ENCODE results near the gene ESYT3. TPM values are rescaled to one million over a fixed set of nuclear protein-coding genes. Genes with fewer than 3 reads are reported as not detected.

The ESYT3 gene
- polyA plus RNA-seq, 3 donors = not detected

- no peak overlapping the region for H3K4me3 Mint-ChIP-seq
- Histone ChIP-seq H3K9ac (ENCODE audit: insufficient read depth, low read length, poor library complexity, severe bottlenecking) (no peak overlapping the region), H3K9me3 (replicated peaks in 1 of 2; ENCODE audit: control insufficient read depth in 1 of 2, insufficient read depth in 1 of 2, low read length in 2 of 2) (no peaks in the 10 kb centered on the region), H3K4me1 (ENCODE audit: control insufficient read depth in 1 of 2, insufficient read depth in 2 of 2, low read length in 2 of 2) (no peaks in the 10 kb centered on the region), H4K20me1 (ENCODE audit: insufficient read depth, low read length) (no peaks in the 10 kb centered on the region), H3K4me2 (replicated peaks; ENCODE audit: extremely low read depth, low read length, poor library complexity, severe bottlenecking) (no peak overlapping the region), H3K4me3 (replicated peaks in 1 of 3; ENCODE audit: low read depth in 2 of 3, low read length in 3 of 3) (no peak overlapping the region), H3K27me3 (ENCODE audit: control insufficient read depth in 2 of 2, insufficient read depth in 2 of 2, low read length in 2 of 2) (no peaks in the 10 kb centered on the region), H2AFZ (ENCODE audit: insufficient read depth, low read depth, low read length, poor library complexity, severe bottlenecking) (no peak overlapping the region), H3K36me3 (replicated peaks in 1 of 2; ENCODE audit: control insufficient read depth in 1 of 2, insufficient read depth in 2 of 2, low read length in 2 of 2) (no peaks in the 10 kb centered on the region), H3K79me2 (ENCODE audit: insufficient read depth, low read length) (no peaks in the 10 kb centered on the region), H3K27ac (ENCODE audit: low read depth in 1 of 2, low read length in 2 of 2) (no peak overlapping the region)
- H3K27me3 Mint-ChIP-seq (ENCODE audit: low read depth in 3 of 3) = peaks cover 1 to 11% (median 4%) of the 10 kb centered on the region in 3 donors
- TF ChIP-seq, protein P1, sequence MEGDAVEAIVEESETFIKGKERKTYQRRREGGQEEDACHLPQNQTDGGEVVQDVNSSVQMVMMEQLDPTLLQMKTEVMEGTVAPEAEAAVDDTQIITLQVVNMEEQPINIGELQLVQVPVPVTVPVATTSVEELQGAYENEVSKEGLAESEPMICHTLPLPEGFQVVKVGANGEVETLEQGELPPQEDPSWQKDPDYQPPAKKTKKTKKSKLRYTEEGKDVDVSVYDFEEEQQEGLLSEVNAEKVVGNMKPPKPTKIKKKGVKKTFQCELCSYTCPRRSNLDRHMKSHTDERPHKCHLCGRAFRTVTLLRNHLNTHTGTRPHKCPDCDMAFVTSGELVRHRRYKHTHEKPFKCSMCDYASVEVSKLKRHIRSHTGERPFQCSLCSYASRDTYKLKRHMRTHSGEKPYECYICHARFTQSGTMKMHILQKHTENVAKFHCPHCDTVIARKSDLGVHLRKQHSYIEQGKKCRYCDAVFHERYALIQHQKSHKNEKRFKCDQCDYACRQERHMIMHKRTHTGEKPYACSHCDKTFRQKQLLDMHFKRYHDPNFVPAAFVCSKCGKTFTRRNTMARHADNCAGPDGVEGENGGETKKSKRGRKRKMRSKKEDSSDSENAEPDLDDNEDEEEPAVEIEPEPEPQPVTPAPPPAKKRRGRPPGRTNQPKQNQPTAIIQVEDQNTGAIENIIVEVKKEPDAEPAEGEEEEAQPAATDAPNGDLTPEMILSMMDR (IDR thresholded peaks at IDR 0.05) = no peak
- no peak for DNase-seq
- H3K9me3 Mint-ChIP-seq = peaks cover 0 to 3% (median 0%) of the 10 kb centered on the region in 7 donors
- intact Hi-C loops (cut with micrococcal nuclease) = no loop called here
- no peaks in the 10 kb centered on the region for H3K36me3 Mint-ChIP-seq
- peaks cover 3% of the 10 kb centered on the region for H3K4me1 Mint-ChIP-seq
- H3K27ac Mint-ChIP-seq = no peak overlapping the region
- 92% methylated on average over 15 of the region's 15 CpGs for WGBS (ENCODE audit: insufficient coverage)
Measured at GRCh38 chr3:138459619-138460535, 25.5 kb downstream of the ESYT3 start.

- Mint-ChIP-seq H3K9me3 (peaks cover 0 to 3% (median 0%) of the 10 kb centered on the region in 7 donors), H3K27ac (no peak overlapping the region), H3K36me3 (no peaks in the 10 kb centered on the region), H3K4me3 (no peak overlapping the region), H3K4me1 (peaks cover 3% of the 10 kb centered on the region), H3K27me3 (ENCODE audit: low read depth in 3 of 3) (peaks cover 1 to 13% (median 2%) of the 10 kb centered on the region in 3 donors)
- Histone ChIP-seq H3K79me2 (ENCODE audit: insufficient read depth, low read length) (no peaks in the 10 kb centered on the region), H3K4me2 (replicated peaks; ENCODE audit: extremely low read depth, low read length, poor library complexity, severe bottlenecking) (no peak overlapping the region), H3K9ac (ENCODE audit: insufficient read depth, low read length, poor library complexity, severe bottlenecking) (no peak overlapping the region), H3K9me3 (replicated peaks in 1 of 2; ENCODE audit: control insufficient read depth in 1 of 2, insufficient read depth in 1 of 2, low read length in 2 of 2) (no peaks in the 10 kb centered on the region), H4K20me1 (ENCODE audit: insufficient read depth, low read length) (no peaks in the 10 kb centered on the region), H3K4me1 (ENCODE audit: control insufficient read depth in 1 of 2, insufficient read depth in 2 of 2, low read length in 2 of 2) (no peaks in the 10 kb centered on the region), H3K4me3 (replicated peaks in 1 of 3; ENCODE audit: low read depth in 2 of 3, low read length in 3 of 3) (no peak overlapping the region), H3K36me3 (replicated peaks in 1 of 2; ENCODE audit: control insufficient read depth in 1 of 2, insufficient read depth in 2 of 2, low read length in 2 of 2) (no peaks in the 10 kb centered on the region), H3K27ac (ENCODE audit: low read depth in 1 of 2, low read length in 2 of 2) (no peak overlapping the region), H2AFZ (ENCODE audit: insufficient read depth, low read depth, low read length, poor library complexity, severe bottlenecking) (no peak overlapping the region), H3K27me3 (ENCODE audit: control insufficient read depth in 2 of 2, insufficient read depth in 2 of 2, low read length in 2 of 2) (no peaks in the 10 kb centered on the region)
- 92% methylated on average over 5 of the region's 8 CpGs for WGBS (ENCODE audit: insufficient coverage)
- TF ChIP-seq, protein P1 (IDR thresholded peaks at IDR 0.05) = no peak
- no peak for DNase-seq
- intact Hi-C loops (cut with micrococcal nuclease) = no loop called here
Measured at GRCh38 chr3:138460536-138461205, 26.3 kb downstream of the ESYT3 start.

Data from CD14-positive monocyte (primary cell).